Fibroblast of peridontal ligament (primary cell): ENCODE measurements around the gene NRXN3.

Experiments
- DNase-seq: peaks from one replicate; pipeline ENCODE4 v3.0.0-alpha.2; 2010; ENCODE audit errors: extremely low read depth

Gene NRXN3

GRCh38 chr14:79613625-79614024 lies 1443.5 kb downstream of the NRXN3 start:
- DNase-seq, result no peak

- no peak for DNase-seq
These were observed 1444.3 kb downstream of the NRXN3 start for GRCh38 chr14:79614448-79614847.

GRCh38 chr14:79627058-79627457 lies 1456.9 kb downstream of the NRXN3 start:
- DNase-seq, result no peak

DNA sequence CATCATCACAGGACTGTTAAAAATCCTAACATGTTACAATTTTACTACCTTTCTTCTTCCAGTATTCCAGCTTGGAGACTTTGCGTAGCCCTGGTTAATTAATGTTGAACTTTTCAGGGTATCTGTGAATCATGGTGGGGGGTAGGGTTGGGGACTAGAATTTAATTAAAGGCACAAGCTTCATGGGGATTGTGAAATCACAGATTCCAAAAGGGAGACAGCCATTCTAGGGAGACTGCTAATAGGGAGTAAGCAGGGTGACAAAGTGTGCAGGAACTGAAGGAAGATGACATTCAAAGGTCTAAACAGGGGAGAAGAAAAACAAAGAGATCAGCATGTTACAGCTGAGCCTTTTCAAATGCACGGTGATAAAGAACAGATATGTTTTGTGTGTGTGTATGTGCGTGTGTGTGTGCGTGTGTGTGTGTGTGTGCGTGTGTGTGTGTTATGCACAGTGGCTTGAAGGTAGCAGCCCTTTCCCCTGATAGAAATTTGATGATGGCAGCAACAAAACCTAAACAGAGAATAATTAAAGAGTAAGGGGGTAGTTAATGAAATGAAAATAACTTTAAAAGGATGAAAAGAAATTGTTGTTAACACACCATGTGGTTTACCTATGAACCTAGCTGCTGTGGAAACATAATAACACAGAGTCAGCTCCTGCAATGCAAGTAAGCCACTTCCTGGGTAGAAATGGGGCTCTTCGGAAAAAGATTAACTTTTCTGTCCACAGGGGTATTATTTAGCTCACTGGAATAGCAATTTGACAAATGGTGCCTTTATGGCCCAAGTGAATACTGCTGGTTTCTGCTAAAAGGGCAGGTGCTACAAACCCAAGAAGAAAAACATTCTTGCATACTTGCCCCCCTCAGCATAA lies 1459.5 kb downstream of the NRXN3 start:
- no peak for DNase-seq

DNA sequence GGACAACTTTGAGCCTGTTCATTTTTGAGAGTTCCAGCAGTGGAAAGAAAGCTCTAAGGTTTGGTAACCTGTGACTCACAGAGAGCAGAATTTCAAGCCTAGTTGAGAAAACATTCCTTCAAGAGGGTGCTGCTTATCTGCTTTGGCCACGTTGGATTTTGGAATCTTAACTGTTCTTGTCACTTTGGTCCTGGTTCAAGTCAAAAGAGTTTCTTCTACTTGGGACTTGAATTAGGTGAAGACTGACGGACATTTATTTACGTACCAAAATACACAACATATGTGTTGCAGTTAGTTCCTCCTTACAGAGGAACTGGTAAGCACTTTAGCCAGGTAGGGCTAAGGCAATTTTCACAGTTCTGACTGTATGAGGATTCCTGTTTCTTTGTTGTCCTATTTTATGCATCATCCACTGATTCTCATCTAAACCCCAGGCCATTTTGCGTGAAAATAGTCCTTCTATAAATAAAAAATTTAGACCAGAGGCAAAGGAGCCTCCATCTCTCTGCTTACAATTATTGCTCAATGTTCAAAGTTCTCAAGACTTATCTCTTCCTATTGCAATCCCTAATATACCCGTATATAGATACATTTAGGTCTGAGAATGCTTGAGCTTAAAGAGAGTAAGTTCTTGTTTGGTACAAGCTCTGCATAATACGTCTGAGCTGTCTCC lies 1460.3 kb downstream of the NRXN3 start:
- DNase-seq, result no peak

DNA sequence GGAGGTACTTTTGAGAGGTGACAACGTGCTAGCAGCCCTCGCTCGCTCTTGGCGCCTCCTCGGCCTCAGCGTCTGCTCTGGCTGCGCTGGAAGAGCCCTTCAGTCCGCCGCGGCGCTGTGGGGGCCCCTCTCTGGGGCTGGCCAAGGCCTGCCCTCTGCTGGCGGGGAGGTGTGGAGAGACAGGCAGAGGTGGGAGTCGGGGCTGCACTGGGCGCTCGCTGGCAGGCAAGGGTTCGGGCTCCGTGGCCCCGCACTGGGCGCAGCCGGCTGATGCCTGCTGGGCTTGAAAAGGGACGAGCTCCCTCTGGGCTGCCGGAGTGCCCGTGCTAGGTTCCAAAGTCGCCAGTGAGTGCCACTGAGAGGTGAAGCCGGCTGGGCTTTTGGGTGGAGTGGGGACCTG lies 1461.1 kb downstream of the NRXN3 start:
- DNase-seq, result no peak

DNA sequence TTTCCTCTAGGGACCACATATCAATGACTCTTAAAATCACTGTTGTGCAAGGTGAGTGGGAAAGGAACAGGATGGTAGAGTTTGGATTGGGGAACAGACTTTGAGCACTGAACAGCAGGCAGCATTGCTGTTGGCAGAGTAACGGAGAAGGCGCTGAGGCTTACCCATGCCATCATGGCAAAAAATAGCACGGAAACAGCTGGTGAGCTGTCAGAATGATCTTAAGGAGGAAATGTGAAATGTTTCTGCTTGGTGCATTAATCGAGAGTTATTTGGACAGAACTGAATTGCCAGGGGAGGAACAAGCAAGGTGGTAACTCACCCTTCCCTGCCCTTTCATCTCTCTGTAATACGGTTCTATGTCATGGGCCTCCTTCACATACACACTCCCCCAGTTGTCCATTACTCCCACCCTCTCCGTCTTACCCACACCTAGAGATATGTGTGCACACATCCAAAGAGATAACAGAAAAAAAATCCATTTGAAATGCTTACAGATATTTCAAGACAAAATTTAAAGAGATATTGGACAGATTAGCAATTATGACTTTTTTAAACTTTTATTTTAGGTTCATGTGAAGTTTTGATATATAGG lies 1468.6 kb downstream of the NRXN3 start:
- DNase-seq, result no peak

GRCh38 chr14:79639613-79640012 lies 1469.4 kb downstream of the NRXN3 start:
- DNase-seq, result no peak

DNA sequence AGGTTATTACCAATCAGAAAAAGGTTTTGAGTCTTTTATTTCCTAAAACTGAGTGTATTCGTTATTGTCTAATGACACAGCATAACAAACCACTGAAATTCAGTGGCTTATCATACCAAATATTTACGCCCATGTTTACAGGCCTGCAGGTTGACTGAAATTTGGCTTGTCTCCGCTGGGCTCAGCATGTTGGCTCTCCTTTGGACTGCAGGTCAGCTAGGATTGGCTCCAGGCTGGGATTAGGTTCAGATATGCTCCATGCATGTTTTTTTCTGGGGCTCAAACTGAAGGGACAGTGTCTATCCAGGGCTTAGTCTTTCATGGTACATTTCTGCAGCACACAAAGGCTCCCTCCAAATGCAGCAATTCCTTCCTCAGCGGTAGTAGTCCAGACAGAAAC lies 1471.2 kb downstream of the NRXN3 start:
- no peak for DNase-seq

DNA sequence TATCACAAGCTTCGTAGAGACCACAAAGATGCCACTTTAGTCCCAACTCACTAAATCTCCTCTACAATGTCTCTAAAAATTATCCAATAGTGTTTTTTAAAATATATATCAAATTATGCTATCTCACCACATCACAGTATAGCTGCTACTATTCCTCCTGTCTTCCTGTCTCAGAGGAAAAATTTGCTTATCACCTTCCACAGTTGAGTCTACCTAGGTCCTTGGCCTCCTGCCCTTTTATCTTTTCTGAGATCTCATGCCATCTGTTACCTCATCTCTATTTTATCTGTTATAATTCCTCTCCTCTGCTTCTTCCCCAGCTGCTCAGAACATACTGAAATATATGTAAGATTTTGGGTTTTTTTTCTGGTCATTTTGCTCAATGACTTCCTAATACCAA lies 1473.0 kb downstream of the NRXN3 start:
- DNase-seq, result no peak

DNA sequence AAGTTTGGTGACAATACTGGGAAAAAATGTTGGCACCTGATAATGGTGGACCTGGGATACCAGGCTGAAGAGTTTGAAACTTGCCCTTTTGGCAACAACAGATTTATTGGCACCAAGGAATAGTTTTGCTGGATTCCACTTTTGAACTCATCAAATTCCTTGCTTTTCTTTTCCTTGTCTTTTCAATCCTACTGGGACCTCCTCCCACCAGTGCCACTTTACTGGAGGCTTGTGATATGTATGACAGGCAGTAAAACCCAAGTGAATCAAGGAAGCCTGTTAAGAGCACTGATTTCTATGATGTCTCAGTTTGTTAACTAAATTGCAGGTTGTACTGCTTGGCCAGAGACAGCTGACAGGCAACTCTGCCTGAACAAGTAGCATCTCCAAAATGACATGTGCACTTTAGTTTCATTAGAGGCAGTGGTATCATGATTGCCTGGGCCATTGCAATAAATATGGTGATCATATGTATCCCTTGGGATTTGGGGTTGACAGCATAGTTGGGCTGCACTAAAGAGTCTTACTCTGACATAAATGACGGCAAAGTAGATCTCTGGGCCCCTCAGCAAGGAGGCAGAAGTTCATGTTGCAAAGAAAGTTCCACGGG lies 1475.7 kb downstream of the NRXN3 start:
- DNase-seq, result no peak

DNA sequence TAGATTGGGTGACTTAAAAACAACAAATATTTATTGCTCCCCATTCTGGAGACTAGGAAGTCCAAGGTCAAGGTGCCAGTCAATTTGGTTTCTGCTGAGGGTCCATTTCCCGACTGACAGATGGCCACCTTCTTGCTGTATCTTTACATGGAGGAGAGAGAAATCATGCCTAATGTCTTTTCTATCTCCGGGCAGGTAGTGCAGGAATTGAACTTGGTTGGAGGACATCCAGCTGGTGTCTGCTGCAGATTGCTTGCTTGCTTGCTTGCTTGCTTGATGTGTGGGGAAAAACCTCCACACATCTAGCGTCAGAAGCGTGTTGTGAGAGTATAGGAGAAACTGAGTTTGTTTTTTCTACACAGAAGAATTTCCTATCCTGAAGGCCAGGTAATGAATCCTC lies 1479.7 kb downstream of the NRXN3 start:
- DNase-seq, result no peak

GRCh38 chr14:79652513-79653307 lies 1482.5 kb downstream of the NRXN3 start:
- DNase-seq, result no peak

- no peak for DNase-seq
These were observed 1485.9 kb downstream of the NRXN3 start for GRCh38 chr14:79656056-79656455.

GRCh38 chr14:79656496-79656895 lies 1486.3 kb downstream of the NRXN3 start:
- DNase-seq, result no peak

- DNase-seq, result no peak
These were observed 1488.0 kb downstream of the NRXN3 start for GRCh38 chr14:79658221-79658620.

GRCh38 chr14:79658769-79659168 lies 1488.6 kb downstream of the NRXN3 start:
- DNase-seq, result no peak

GRCh38 chr14:79660053-79660939 lies 1490.1 kb downstream of the NRXN3 start:
- no peak for DNase-seq

DNA sequence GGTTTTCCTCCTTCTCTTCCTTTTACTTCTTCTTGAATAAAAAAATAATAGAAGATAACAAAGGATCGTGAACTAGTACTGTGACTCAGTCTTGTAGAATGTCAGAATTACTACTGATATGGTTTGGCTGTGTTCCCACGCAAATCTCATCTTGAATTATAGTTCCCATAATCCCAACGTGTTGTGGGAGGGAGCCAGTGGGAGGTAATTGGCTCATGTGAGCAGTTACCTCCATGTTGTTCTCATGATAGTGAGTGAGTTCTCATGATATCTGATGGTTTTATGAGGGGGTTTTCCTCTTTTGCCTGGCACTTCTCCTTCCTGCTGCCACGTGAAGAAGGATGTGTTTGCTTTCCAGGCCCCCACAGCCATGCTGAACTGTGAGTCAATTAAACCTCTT lies 1491.6 kb downstream of the NRXN3 start:
- DNase-seq, result no peak

DNA sequence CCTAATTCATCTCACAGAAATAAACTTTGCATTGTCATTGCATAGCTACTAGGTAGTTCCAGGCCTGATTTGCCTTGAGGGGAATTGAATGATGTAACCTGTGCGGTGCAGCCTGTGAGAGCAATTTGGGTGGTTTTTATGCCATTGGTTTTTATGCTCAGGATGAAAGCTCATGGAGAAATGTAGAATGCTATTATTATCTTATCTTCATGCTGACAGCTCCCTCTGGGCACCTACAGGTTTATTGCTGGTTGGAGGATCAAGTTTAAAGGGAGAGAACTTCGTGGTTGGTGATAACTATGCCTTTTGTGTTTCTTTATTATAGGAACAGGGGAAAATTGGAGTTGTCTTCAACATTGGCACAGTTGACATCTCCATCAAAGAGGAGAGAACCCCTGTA lies 1493.3 kb downstream of the NRXN3 start:
- DNase-seq, result no peak

DNA sequence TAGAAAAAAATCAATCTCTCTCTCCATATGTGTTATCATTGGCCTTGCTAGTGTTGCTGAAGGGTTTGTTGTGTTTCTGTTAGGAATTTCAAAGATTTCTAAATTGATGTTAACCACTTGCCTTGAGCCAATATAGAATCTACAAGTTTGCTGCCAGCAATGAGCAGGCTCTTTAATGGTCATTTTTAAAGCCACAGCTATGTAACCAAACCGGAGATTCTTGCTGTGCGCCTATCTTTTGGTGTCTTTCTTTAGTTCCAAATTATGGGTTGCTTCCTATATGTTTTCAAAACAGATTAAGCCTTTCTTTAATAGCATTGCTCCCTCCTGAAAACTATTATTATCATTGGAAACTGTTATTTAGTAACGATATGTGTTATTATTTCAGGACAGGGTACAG lies 1495.4 kb downstream of the NRXN3 start:
- DNase-seq, result no peak
